CD4-positive, CD25-positive, alpha-beta regulatory T cell (primary cell): ENCODE measurements around the gene CDH13. TPM values are rescaled to one million over a fixed set of nuclear protein-coding genes. Genes with fewer than 3 reads are reported as not detected.

Experiments used
- ATAC-seq, 2 donors: fragments of 150-1000 bp; cut with Tn5 transposase; one replicate each; pipeline ENCODE4 v1.10.0; 2021; ENCODE audit warnings: low read depth in 2 of 2, moderate number of reproducible peaks in 2 of 2, moderate library complexity in 1 of 2
- DNase-seq, 3 donors: peaks; one replicate each; pipeline versions ENCODE4 v3.0.0 to v3.0.0-alpha.2; 2012 to 2022; ENCODE audit warnings: mixed read lengths in 1 of 3
- H3K27ac ChIP-seq: one replicate; pipeline ENCODE4 v1.7.0; 2013; ENCODE audit warnings: mild to moderate bottlenecking, low read length; ENCODE audit not compliant: insufficient read depth, poor library complexity, severe bottlenecking
- H3K27me3 ChIP-seq: one replicate; pipeline ENCODE4 v1.7.0; 2013; ENCODE audit warnings: low read length; ENCODE audit not compliant: control insufficient read depth, insufficient read depth
- H3K36me3 ChIP-seq: one replicate; pipeline ENCODE4 v1.7.0; 2013; ENCODE audit warnings: mild to moderate bottlenecking, low read length, moderate library complexity; ENCODE audit not compliant: control insufficient read depth, insufficient read depth
- H3K4me1 ChIP-seq: 2 replicates; pipeline ENCODE4 v1.7.0; 2013; ENCODE audit warnings: mild to moderate bottlenecking, low read length; ENCODE audit not compliant: insufficient read depth, control insufficient read depth, poor library complexity, severe bottlenecking
- H3K4me3 ChIP-seq: one replicate; pipeline ENCODE4 v1.7.0; 2013; ENCODE audit warnings: low read depth, mild to moderate bottlenecking, low read length, moderate library complexity
- H3K9me3 ChIP-seq, 2 experiments: 1 replicate in 1 of 2; 2 replicates in 1 of 2; pipeline ENCODE4 v1.7.0; 2013; ENCODE audit warnings: low read length in 2 of 2, mild to moderate bottlenecking in 1 of 2, moderate library complexity in 1 of 2; ENCODE audit not compliant: control insufficient read depth in 2 of 2
- H3K27ac Mint-ChIP-seq, 3 donors: one replicate each; pipeline ENCODE4 v1.8.0; 2020 to 2022; ENCODE audit warnings: mild to moderate bottlenecking in 3 of 3, mixed read lengths in 3 of 3, moderate library complexity in 2 of 3
- H3K27me3 Mint-ChIP-seq: one replicate; pipeline ENCODE4 v1.8.0; 2022; ENCODE audit warnings: mild to moderate bottlenecking, mixed read lengths
- H3K36me3 Mint-ChIP-seq: one replicate; pipeline ENCODE4 v1.8.0; 2020; ENCODE audit warnings: mixed read lengths
- H3K4me1 Mint-ChIP-seq, 4 donors: one replicate each; pipeline ENCODE4 v1.8.0; 2020 to 2022; ENCODE audit warnings: mixed read lengths in 4 of 4, mild to moderate bottlenecking in 1 of 4
- H3K4me3 Mint-ChIP-seq, 4 donors: one replicate each; pipeline ENCODE4 v1.8.0; 2020 to 2022; ENCODE audit warnings: mild to moderate bottlenecking in 4 of 4, mixed read lengths in 4 of 4, moderate library complexity in 3 of 4
- H3K9me3 Mint-ChIP-seq, 7 donors: one replicate each; pipeline ENCODE4 v1.8.0; 2020 to 2022; ENCODE audit warnings: mixed read lengths in 7 of 7, mild to moderate bottlenecking in 3 of 7, moderate library complexity in 2 of 7
- polyA plus RNA-seq, 4 donors: library from polyadenylated mRNA; unstranded; fragments of 300-500 nt; fragmentation: Illumina TruSeq; gene quantifications; one replicate each; pipeline ENCODE4 v1.2.3, GENCODE V29; 2021
- total RNA-seq: library from RNA; stranded (reverse); gene quantifications from one replicate; pipeline ENCODE4 v1.2.3, GENCODE V29; 2022

Gene CDH13
- total and polyA plus RNA-seq, 5 donors from 2014 or later, result not detected

DNA sequence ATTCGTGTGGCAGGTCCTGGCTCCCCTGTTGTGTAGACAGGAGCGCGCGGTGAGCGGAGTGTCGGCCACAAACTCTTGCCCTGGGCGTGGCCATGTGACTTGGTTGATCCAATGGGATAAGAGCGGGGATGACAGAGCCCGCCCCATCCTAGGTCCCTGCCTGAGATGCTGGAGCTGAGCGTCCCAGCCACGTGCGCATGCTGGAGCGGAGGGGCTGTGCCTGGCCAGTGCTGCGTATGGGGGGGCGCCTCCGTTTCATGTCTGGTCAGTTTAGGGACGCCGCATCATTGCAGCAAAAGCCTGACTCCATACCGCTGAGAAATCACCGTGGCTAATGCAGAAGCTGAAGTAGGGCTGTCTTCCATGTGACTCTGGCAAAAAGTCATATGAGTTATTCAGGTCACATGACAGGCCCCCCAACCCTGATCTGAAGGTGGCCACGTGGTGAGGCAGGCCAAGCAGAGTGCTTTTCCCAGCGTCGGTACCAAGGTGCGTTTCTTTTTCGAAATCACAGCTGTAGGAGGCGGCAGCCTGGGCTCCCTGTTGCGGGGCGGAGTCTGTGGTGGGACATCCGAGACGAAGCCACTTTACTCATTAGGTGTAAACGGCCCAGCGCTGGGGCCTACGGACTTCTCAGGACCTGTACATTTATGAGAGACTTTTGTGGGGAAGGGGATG, 1203.5 kb downstream of the CDH13 start:
- H3K4me1 Mint-ChIP-seq, result peaks cover 0 to 9% (median 2%) of the 10 kb centered on the region in 4 donors
- H3K27ac Mint-ChIP-seq, result no peak overlapping the region
- Histone ChIP-seq H3K27me3 (no peaks in the 10 kb centered on the region), H3K4me3 (no peak overlapping the region), H3K9me3 (no peaks in the 10 kb centered on the region), H3K36me3 (no peaks in the 10 kb centered on the region), H3K27ac (no peak overlapping the region), H3K4me1 (no peaks in the 10 kb centered on the region)
- ATAC-seq (no peak), DNase-seq (no peak)
- H3K9me3 Mint-ChIP-seq, result peaks cover 0 to 1% (median 0%) of the 10 kb centered on the region in 7 donors
- H3K27me3 Mint-ChIP-seq, result no peaks in the 10 kb centered on the region
- no peaks in the 10 kb centered on the region for H3K36me3 Mint-ChIP-seq
- no peak overlapping the region for H3K4me3 Mint-ChIP-seq

DNA sequence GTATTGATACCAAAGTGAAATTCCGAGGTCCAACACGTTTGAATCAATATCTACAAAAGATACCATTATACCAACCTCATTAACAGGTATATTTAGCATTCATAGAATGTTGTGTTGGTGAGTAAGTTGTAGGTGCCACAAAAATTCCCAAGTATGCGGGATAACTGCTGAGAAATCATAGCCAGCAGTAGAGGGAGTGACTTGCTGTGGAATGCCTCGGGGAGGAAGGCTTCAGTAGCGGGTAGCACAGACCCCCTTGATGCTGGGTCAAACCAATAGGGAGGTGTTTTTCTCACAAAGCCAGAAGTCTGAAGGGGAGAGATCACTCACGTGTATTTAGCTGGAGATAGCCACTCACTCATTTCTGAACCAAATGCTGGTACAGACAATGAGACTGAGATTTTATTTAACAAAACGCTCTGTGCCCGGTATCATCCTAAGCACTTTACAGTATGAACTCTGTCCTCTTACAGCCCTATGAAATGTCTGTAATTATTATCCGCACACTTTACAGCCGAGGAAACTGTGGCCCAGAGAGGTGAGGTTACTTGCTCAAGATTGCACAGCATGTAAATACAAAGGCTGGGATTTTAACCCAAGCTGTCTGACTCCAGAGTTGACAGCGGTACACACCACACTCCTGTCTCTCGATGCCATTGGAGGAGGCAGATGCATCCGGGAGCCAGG, 1204.1 kb downstream of the CDH13 start:
- H3K9me3 ChIP-seq, result no peaks in the 10 kb centered on the region
- ATAC-seq, result no peak
- Mint-ChIP-seq H3K4me3 (no peak overlapping the region), H3K36me3 (no peaks in the 10 kb centered on the region), H3K27ac (no peak overlapping the region), H3K27me3 (no peaks in the 10 kb centered on the region), H3K4me1 (peaks cover under 1 to 13% (median 3%) of the 10 kb centered on the region in 4 donors), H3K9me3 (peaks cover 0 to 1% (median 0%) of the 10 kb centered on the region in 7 donors)
- no peaks in the 10 kb centered on the region for H3K27me3 ChIP-seq
- no peak overlapping the region for H3K27ac ChIP-seq
- no peaks in the 10 kb centered on the region for H3K4me1 ChIP-seq
- H3K36me3 ChIP-seq, result no peaks in the 10 kb centered on the region
- no peak overlapping the region for H3K4me3 ChIP-seq
- DNase-seq, result no peak

DNA sequence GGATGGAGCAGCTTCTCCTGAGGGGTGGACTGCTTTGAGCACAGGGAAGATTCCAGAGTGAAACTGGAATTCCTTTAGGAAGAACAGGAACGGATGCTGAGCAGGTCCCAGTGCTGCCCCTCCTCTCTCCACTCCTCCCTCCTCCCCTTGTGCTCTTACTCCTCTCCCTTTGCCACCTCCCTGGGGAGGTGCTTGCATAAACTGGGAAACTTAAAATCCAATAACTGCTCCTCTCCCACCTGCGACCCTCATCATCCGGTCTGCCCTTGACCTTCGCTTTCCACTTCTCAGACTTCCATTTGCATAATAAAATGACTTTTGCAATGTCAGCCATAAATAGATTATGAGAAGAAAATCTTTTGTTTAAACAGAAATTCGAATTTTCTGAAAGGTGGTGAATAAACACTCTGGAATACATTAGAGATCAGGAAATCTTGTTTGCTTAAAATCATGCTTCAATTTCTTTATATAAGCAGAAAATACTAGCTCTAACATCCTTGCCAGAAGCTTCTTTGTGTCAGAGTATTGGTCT, 1204.8 kb downstream of the CDH13 start:
- Mint-ChIP-seq H3K27ac (no peak overlapping the region), H3K4me1 (peaks cover 4 to 16% (median 7%) of the 10 kb centered on the region in 4 donors), H3K36me3 (no peaks in the 10 kb centered on the region), H3K27me3 (no peaks in the 10 kb centered on the region), H3K9me3 (peaks cover 0 to 3% (median 0%) of the 10 kb centered on the region in 7 donors), H3K4me3 (peak overlapping the region in 1 of 4 donors; percentile 16)
- H3K27ac ChIP-seq, result no peak overlapping the region
- peaks cover 2% of the 10 kb centered on the region for H3K27me3 ChIP-seq
- no peaks in the 10 kb centered on the region for H3K9me3 ChIP-seq
- DNase-seq (no peak), ATAC-seq (no peak)
- H3K4me3 ChIP-seq, result no peak overlapping the region
- no peaks in the 10 kb centered on the region for H3K36me3 ChIP-seq
- no peaks in the 10 kb centered on the region for H3K4me1 ChIP-seq

DNA sequence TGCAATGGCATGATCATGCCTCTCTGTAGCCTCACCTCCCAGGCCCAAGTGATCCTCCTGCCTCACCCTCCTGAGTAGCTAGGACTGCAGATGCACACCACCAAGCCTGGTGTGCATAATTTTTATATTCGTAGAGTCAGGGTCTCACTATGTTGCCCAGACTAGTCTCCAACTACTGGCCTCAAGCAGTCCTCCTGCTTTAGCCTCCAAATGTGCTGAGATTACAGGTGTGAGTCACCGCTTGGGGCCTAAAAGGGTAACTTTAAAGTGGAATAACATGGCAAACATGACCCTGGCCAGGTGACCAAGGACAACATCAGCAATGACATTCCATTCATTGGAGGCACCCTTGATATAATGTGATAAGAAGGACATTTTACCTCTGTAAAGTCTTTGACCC, 1207.2 kb downstream of the CDH13 start:
- Mint-ChIP-seq H3K9me3 (peaks cover 0 to 3% (median 0%) of the 10 kb centered on the region in 7 donors), H3K36me3 (no peaks in the 10 kb centered on the region), H3K27me3 (peaks cover 20% of the 10 kb centered on the region), H3K27ac (no peak overlapping the region), H3K4me3 (no peak overlapping the region), H3K4me1 (peaks cover 4 to 17% (median 9%) of the 10 kb centered on the region in 4 donors)
- H3K4me1 ChIP-seq, result no peaks in the 10 kb centered on the region
- DNase-seq (no peak), ATAC-seq (no peak)
- H3K27me3 ChIP-seq, result peaks cover 6% of the 10 kb centered on the region
- H3K9me3 ChIP-seq, result no peaks in the 10 kb centered on the region
- H3K27ac ChIP-seq, result no peak overlapping the region
- H3K4me3 ChIP-seq, result no peak overlapping the region
- H3K36me3 ChIP-seq, result no peaks in the 10 kb centered on the region

DNA sequence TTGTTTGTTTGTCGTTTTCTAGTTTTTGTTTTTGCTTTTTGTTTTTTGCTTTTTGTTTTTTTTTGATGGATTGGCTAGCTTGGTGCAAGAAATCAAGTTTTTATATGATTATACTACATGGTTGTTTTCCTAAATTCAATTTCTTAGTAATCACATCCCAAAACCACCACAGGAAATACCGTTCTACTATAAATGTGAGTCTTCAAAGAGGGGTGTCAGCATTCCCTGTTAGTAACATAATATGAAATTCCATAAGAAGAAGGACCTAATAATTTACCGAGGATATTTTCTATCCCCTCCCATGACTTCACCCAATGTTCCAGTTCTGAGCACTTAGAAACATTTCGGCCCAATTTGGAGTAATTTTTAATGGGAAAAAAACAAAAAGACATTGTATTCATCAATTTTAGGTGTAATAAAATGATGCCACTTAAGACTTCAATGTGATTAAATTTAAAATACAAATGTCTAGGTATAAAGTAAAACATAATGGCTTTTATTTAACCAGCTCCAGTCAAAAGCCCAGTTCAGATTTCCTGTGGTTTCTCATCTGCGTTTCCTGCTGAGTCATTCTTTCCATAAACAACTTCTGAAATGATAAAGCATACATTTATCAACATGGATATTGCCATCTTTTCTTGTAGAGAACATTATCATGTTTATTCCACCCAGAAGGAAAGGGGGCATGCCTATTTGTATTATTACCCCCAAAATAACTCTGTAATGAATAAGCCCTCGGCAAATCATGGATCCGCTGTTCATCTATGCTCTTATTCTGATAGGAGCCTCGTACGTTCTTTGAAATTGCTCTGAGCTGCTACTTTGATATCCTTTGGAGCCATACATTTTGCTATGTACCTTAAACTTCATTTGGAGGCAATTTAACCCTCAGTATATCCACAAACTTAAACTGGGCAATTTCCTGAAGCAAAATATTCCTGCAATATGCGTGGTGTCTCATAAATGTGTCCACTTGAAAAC, 1209.1 kb downstream of the CDH13 start:
- DNase-seq (peak in 1 of 3 donors; percentile 55), ATAC-seq (no peak)
- Mint-ChIP-seq H3K9me3 (peaks cover 0 to 2% (median 0%) of the 10 kb centered on the region in 7 donors), H3K27ac (peak overlapping the region in 1 of 3 donors; percentile 40), H3K4me1 (peaks cover 4 to 17% (median 9%) of the 10 kb centered on the region in 4 donors), H3K36me3 (no peaks in the 10 kb centered on the region), H3K4me3 (no peak overlapping the region), H3K27me3 (peaks cover 20% of the 10 kb centered on the region)
- no peak overlapping the region for H3K27ac ChIP-seq
- no peaks in the 10 kb centered on the region for H3K9me3 ChIP-seq
- H3K4me1 ChIP-seq, result no peaks in the 10 kb centered on the region
- H3K27me3 ChIP-seq, result peaks cover 6% of the 10 kb centered on the region
- H3K4me3 ChIP-seq, result peak overlapping the region; percentile 26
- no peaks in the 10 kb centered on the region for H3K36me3 ChIP-seq

DNA sequence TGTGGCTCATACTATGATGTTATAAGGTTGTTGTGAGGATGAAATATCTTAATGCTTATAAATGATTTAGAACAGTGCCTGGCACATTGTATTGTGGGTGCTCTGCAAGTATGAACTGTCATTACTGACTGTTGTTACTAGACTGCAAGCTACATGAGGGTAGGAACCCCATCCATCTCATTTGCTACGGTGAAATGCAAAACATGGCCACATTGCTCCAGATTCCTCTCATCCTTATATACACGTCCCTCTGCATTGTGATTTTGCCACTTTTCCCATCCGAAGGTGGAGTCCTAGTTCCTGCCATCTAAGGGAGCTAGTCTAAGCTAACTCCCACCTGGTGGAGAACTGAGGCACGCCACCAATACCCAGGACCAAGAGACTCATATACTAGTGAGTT, 1210.8 kb downstream of the CDH13 start:
- ATAC-seq (no peak), DNase-seq (no peak)
- peaks cover 4 to 17% (median 9%) of the 10 kb centered on the region in 4 donors for H3K4me1 Mint-ChIP-seq
- H3K27ac Mint-ChIP-seq, result no peak overlapping the region
- H3K27ac ChIP-seq, result no peak overlapping the region
- H3K27me3 ChIP-seq, result peaks cover 6% of the 10 kb centered on the region
- H3K4me3 ChIP-seq, result no peak overlapping the region
- no peaks in the 10 kb centered on the region for H3K36me3 Mint-ChIP-seq
- H3K9me3 Mint-ChIP-seq, result peaks cover 0 to 2% (median 0%) of the 10 kb centered on the region in 7 donors
- peaks cover 28% of the 10 kb centered on the region for H3K27me3 Mint-ChIP-seq
- H3K4me3 Mint-ChIP-seq, result no peak overlapping the region
- H3K36me3 ChIP-seq, result no peaks in the 10 kb centered on the region
- no peaks in the 10 kb centered on the region for H3K9me3 ChIP-seq
- no peaks in the 10 kb centered on the region for H3K4me1 ChIP-seq

DNA sequence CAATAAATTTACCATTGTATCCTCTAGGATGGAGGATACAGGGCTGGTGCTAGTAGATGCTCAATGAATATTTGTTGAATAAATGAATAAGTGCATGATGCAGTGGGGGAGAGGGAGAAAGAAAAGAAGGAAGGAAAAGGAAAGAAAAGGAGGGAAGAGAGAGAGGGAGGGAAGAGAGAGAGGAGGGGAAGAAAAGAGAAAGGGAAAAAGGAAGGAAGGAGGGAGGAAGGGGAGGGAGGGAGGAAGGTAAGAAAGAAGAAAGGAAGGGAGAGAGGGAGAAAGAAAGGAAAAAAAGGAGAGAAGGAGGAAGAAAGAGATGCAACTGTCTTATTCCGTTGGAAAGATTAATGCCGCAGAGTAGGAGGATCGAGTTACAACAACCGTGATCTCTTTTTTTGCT, 1211.4 kb downstream of the CDH13 start:
- no peaks in the 10 kb centered on the region for H3K36me3 ChIP-seq
- peaks cover 6% of the 10 kb centered on the region for H3K27me3 ChIP-seq
- H3K9me3 ChIP-seq, result no peaks in the 10 kb centered on the region
- Mint-ChIP-seq H3K27me3 (peaks cover 31% of the 10 kb centered on the region), H3K9me3 (peaks cover 0 to 2% (median 0%) of the 10 kb centered on the region in 7 donors), H3K36me3 (no peaks in the 10 kb centered on the region), H3K27ac (no peak overlapping the region), H3K4me3 (no peak overlapping the region), H3K4me1 (peaks cover 4 to 17% (median 9%) of the 10 kb centered on the region in 4 donors)
- no peak overlapping the region for H3K4me3 ChIP-seq
- H3K4me1 ChIP-seq, result no peaks in the 10 kb centered on the region
- no peak overlapping the region for H3K27ac ChIP-seq
- no peak for ATAC-seq
- DNase-seq, result no peak
